A549 (cell line): ENCODE results near the gene UNC13C. TPM values are rescaled to one million over a fixed set of nuclear protein-coding genes. Genes with fewer than 3 reads are reported as not detected.

Experiments
- ATAC-seq, 2 experiments: fragments of 200-7000 bp in 1 of 2; fragments of >200 bp in 1 of 2; cut with Nextera tagmentation in 1 of 2; cut with Tn5 transposase in 1 of 2; 3 replicates each; pipeline versions ENCODE4 v1.8.0 to v1.9.1; 2018 to 2020; ENCODE audit warnings: mild to moderate bottlenecking in 1 of 2, moderate library complexity in 1 of 2
- CTCF ChIA-PET: fragments of 300-600 bp; sonication (Branson Sonifier 250); formaldehyde crosslinking; extraction: SDS; loops from one replicate; lab custom pipeline; 2021; ENCODE audit warnings: antibody characterized with exemption, inconsistent platforms; lab: Yijun Ruan, JAX
- POLR2A ChIA-PET: fragments of 350-600 bp; formaldehyde crosslinking; extraction: SDS; loops from one replicate; lab custom pipeline; 2021; ENCODE audit warnings: antibody characterized with exemption, inconsistent platforms; lab: Yijun Ruan, JAX
- DNase-seq, 2 experiments: peaks; one replicate each; pipeline versions ENCODE4 v3.0.0 to v3.0.0-alpha.2; 2011 to 2016; ENCODE audit warnings: low read depth in 1 of 2, low spot score in 1 of 2
- FAIRE-seq: peaks from 2 replicates; lab custom pipeline; 2011; peaks lifted over from hg19 to GRCh38; lab: Jason Lieb, UNC
- H3K27ac ChIP-seq, 2 experiments: fragments of >200 bp; sonication (Bioruptor Twin); formaldehyde crosslinking; 3 replicates each; pipeline ENCODE4 v1.5.1; 2016 to 2017
- H3K4me1 ChIP-seq: fragments of >200 bp; sonication (Bioruptor Twin); formaldehyde crosslinking; 3 replicates; pipeline ENCODE4 v1.6.1; 2016
- H3K4me2 ChIP-seq: fragments of >200 bp; sonication (Bioruptor Twin); formaldehyde crosslinking; 3 replicates; pipeline ENCODE4 v1.6.1; 2016
- H3K4me3 ChIP-seq: fragments of >200 bp; sonication (Bioruptor Twin); formaldehyde crosslinking; 3 replicates; pipeline ENCODE4 v1.5.1; 2016
- H3K9me3 ChIP-seq: fragments of >200 bp; sonication (Bioruptor Twin); formaldehyde crosslinking; 3 replicates; pipeline ENCODE4 v1.6.1; 2016
- CBX2 ChIP-seq: fragments of 200-600 bp; sonication (generic); IDR thresholded peaks from 2 replicates; pipeline ENCODE4 v1.6.1; 2016; ENCODE audit warnings: low read depth, mild to moderate bottlenecking, borderline replicate concordance
- CBX8 ChIP-seq: fragments of 200-600 bp; sonication (generic); IDR thresholded peaks from 2 replicates; pipeline ENCODE4 v1.6.1; 2016
- CHD2 ChIP-seq: fragments of 150-350 bp; IDR thresholded peaks from 2 replicates; pipeline ENCODE4 v1.6.1; 2014; ENCODE audit warnings: low read length; ENCODE audit not compliant: partially characterized antibody
- CHD4 ChIP-seq: fragments of 200-600 bp; sonication (generic); IDR thresholded peaks from 2 replicates; pipeline ENCODE4 v1.6.1; 2016; ENCODE audit warnings: antibody characterized with exemption, mild to moderate bottlenecking, borderline replicate concordance
- E2F6 ChIP-seq: IDR thresholded peaks from 2 replicates; pipeline ENCODE4 v1.6.1; 2012; ENCODE audit warnings: low read depth, borderline replicate concordance
- FOSB ChIP-seq: fragments of 250-450 bp; sonication (Bioruptor Pico); IDR thresholded peaks from 2 replicates; pipeline ENCODE4 v1.5.0; 2020; ENCODE audit warnings: mild to moderate bottlenecking, moderate library complexity
- FOSL2 ChIP-seq, 2 experiments: fragments of 450-650 bp in 1 of 2; fragments of >200 bp in 1 of 2; sonication (Bioruptor Twin) in 1 of 2; formaldehyde crosslinking; IDR thresholded peaks; 2 replicates each; pipeline versions ENCODE4 v1.5.0 to v1.6.1; 2016 to 2020; ENCODE audit warnings: mild to moderate bottlenecking in 1 of 2, moderate library complexity in 1 of 2
- HEYL ChIP-seq: fragments of 250-450 bp; sonication (Bioruptor Pico); IDR thresholded peaks from 2 replicates; pipeline ENCODE4 v1.8.0; 2021; ENCODE audit warnings: mild to moderate bottlenecking, moderate library complexity
- HMGXB4 ChIP-seq: fragments of 250-450 bp; sonication (Bioruptor Pico); IDR thresholded peaks from 2 replicates; pipeline ENCODE4 v1.5.0; 2021; ENCODE audit warnings: mild to moderate bottlenecking, moderate library complexity, borderline replicate concordance
- KDM5A ChIP-seq: fragments of 200-600 bp; sonication (generic); IDR thresholded peaks from 2 replicates; pipeline ENCODE4 v1.6.1; 2016; ENCODE audit warnings: antibody characterized with exemption, mild to moderate bottlenecking
- MAFK ChIP-seq: fragments of 450-650 bp; IDR thresholded peaks from 2 replicates; pipeline ENCODE4 v1.6.1; 2014; ENCODE audit not compliant: partially characterized antibody
- NR3C1 ChIP-seq: fragments of >200 bp; sonication (Bioruptor Twin); formaldehyde crosslinking; IDR thresholded peaks from 3 replicates; pipeline ENCODE4 v1.6.1; 2017
- PHF8 ChIP-seq: fragments of 200-600 bp; sonication (generic); IDR thresholded peaks from 2 replicates; pipeline ENCODE4 v1.6.1; 2016; ENCODE audit warnings: low read depth, mild to moderate bottlenecking, antibody characterized with exemption, moderate library complexity, borderline replicate concordance
- RCOR1 ChIP-seq: fragments of 150-350 bp; IDR thresholded peaks from 2 replicates; pipeline ENCODE4 v1.6.1; 2014; ENCODE audit warnings: antibody characterized with exemption, low read length, low read depth
- RNF2 ChIP-seq: fragments of 200-600 bp; sonication (generic); IDR thresholded peaks from 2 replicates; pipeline ENCODE4 v1.6.1; 2016; ENCODE audit warnings: low read depth, mild to moderate bottlenecking, antibody characterized with exemption, moderate library complexity, borderline replicate concordance
- SREBF2 ChIP-seq: fragments of 450-650 bp; IDR thresholded peaks from 2 replicates; pipeline ENCODE4 v1.6.1; 2014; ENCODE audit warnings: mild to moderate bottlenecking, moderate library complexity
- TP53 ChIP-seq: fragments of 250-450 bp; sonication (Bioruptor Pico); IDR thresholded peaks from 2 replicates; pipeline ENCODE4 v1.5.0; 2021; ENCODE audit warnings: mild to moderate bottlenecking, moderate library complexity
- USF2 ChIP-seq: fragments of 450-650 bp; IDR thresholded peaks from 2 replicates; pipeline ENCODE4 v1.6.1; 2014; ENCODE audit warnings: antibody characterized with exemption
- ZC3H11A ChIP-seq: fragments of 450-650 bp; IDR thresholded peaks from 2 replicates; pipeline ENCODE4 v1.6.1; 2014; ENCODE audit warnings: antibody characterized with exemption, mild to moderate bottlenecking
- ZNF302 ChIP-seq: fragments of 250-450 bp; sonication (Bioruptor Pico); IDR thresholded peaks from 2 replicates; pipeline ENCODE4 v1.9.0; 2021; ENCODE audit warnings: inconsistent platforms, mild to moderate bottlenecking, moderate library complexity
- ZSCAN20 ChIP-seq: fragments of 250-450 bp; sonication (Bioruptor Pico); IDR thresholded peaks from 2 replicates; pipeline ENCODE4 v1.8.0; 2022; ENCODE audit warnings: mild to moderate bottlenecking, moderate library complexity
- WGBS: methylation state at CpG from one replicate; pipeline ENCODE4 v1.1.6; 2017; ENCODE audit errors: missing lambda C conversion rate; 5-methylcytosine and 5-hydroxymethylcytosine counted together
- polyA plus RNA-seq, 4 experiments: library from polyadenylated mRNA; depleted of rRNA in 3 of 4; stranded (reverse); fragments of >200 nt; fragmentation: RNase III in 1 of 4; extraction: RNeasy Plus Mini Kit Qiagen cat#74134 plus additional on column Dnase treatment in 1 of 4; gene quantifications; 2 replicates in 3 of 4; 3 replicates in 1 of 4; pipeline ENCODE4 v1.2.3, GENCODE V29; 2011 to 2017
- TF ChIP-seq, protein P1 (sequence below): fragments of 150-350 bp; IDR thresholded peaks from 2 replicates; pipeline ENCODE4 v1.6.1; 2014; ENCODE audit warnings: low read depth, mild to moderate bottlenecking, low read length
- TF ChIP-seq, protein P2 (sequence below): IDR thresholded peaks from 2 replicates; pipeline ENCODE4 v1.6.1; 2012
- TF ChIP-seq, protein P3 (sequence below): fragments of >200 bp; sonication (Bioruptor Twin); formaldehyde crosslinking; IDR thresholded peaks from 3 replicates; pipeline ENCODE4 v1.6.1; 2016

Gene UNC13C
- polyA plus RNA-seq, 2 of the 4 experiments (the other 2 are of a cell fraction), result 0.01 to 0.04 TPM

DNA sequence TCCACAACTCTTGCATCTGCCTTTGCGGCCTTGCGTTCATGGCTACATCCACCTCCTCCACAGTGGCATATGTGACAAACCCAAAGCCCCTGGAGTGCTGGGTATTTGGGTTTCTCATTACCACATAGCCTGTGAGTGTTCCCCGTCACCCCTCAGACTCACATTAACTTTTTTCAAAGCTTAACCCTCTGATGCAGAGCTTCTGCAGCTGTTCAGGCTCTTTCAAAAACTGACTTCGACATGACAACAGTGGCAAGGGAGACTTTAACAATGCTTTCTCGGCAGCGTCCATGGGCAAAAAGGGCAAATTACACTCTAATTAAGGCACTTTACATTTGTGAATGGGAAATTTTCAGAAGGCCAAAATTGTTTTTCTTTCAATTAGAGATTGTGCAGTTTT lies 343.2 kb downstream of the UNC13C start:
- no peak overlapping the region for H3K27ac ChIP-seq
- ATAC-seq, result no peak
- no peak for DNase-seq
- ChIA-PET POLR2A (no interaction called here), CTCF (no interaction called here)
- TF ChIP-seq CHD2 (no peak), ZSCAN20 (CRISPR knock-in tag) (no peak), CHD4 (no peak), E2F6 (no peak), ZC3H11A (no peak), RCOR1 (no peak)
- TF ChIP-seq, protein P1, sequence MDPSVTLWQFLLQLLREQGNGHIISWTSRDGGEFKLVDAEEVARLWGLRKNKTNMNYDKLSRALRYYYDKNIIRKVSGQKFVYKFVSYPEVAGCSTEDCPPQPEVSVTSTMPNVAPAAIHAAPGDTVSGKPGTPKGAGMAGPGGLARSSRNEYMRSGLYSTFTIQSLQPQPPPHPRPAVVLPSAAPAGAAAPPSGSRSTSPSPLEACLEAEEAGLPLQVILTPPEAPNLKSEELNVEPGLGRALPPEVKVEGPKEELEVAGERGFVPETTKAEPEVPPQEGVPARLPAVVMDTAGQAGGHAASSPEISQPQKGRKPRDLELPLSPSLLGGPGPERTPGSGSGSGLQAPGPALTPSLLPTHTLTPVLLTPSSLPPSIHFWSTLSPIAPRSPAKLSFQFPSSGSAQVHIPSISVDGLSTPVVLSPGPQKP, result no peak
- no peak overlapping the region for H3K4me2 ChIP-seq
- WGBS, result 29% methylated on average over 6 of the region's 6 CpGs
- no peak for FAIRE-seq
- no peak overlapping the region for H3K4me3 ChIP-seq
- no peaks in the 10 kb centered on the region for H3K4me1 ChIP-seq
- no peaks in the 10 kb centered on the region for H3K9me3 ChIP-seq

DNA sequence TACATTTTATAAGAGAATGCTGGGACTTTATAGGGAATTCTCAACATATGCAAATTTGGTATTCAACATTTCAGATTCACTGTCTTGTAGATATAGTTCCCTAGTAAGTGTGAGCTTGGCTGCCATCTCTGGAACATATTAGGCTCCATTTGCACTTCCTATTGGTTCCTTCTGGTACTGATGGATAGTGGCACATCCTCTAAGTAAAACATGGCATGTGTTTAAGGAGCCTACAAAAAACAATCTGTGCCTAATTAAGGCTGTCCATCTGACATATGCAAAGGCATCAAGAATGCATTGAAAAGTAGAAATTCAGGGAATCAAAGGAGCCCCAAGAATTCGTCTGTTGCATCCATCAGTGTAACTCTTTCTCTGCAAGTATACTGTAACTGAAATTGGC lies 344.1 kb downstream of the UNC13C start:
- H3K4me2 ChIP-seq, result no peak overlapping the region
- no peaks in the 10 kb centered on the region for H3K9me3 ChIP-seq
- ATAC-seq (no peak), DNase-seq (no peak), FAIRE-seq (no peak)
- ChIA-PET POLR2A (no interaction called here), CTCF (no interaction called here)
- H3K27ac ChIP-seq, result no peak overlapping the region
- H3K4me1 ChIP-seq, result no peaks in the 10 kb centered on the region
- H3K4me3 ChIP-seq, result no peak overlapping the region
- no peak for TF ChIP-seq PHF8
- TF ChIP-seq, protein P2, sequence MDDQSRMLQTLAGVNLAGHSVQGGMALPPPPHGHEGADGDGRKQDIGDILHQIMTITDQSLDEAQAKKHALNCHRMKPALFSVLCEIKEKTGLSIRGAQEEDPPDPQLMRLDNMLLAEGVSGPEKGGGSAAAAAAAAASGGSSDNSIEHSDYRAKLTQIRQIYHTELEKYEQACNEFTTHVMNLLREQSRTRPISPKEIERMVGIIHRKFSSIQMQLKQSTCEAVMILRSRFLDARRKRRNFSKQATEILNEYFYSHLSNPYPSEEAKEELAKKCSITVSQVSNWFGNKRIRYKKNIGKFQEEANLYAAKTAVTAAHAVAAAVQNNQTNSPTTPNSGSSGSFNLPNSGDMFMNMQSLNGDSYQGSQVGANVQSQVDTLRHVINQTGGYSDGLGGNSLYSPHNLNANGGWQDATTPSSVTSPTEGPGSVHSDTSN, result no peak
- TF ChIP-seq, protein P3, sequence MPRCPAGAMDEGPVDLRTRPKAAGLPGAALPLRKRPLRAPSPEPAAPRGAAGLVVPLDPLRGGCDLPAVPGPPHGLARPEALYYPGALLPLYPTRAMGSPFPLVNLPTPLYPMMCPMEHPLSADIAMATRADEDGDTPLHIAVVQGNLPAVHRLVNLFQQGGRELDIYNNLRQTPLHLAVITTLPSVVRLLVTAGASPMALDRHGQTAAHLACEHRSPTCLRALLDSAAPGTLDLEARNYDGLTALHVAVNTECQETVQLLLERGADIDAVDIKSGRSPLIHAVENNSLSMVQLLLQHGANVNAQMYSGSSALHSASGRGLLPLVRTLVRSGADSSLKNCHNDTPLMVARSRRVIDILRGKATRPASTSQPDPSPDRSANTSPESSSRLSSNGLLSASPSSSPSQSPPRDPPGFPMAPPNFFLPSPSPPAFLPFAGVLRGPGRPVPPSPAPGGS, result no peak
- no peak for TF ChIP-seq KDM5A
- TF ChIP-seq FOSB (CRISPR knock-in tag), result no peak
- no peak for TF ChIP-seq CBX8
- TF ChIP-seq HMGXB4 (CRISPR knock-in tag), result no peak
- WGBS, result 6% methylated on average over 1 of the region's 1 CpG

GRCh38 chr15:54345301-54345700 lies 367.1 kb downstream of the UNC13C start:
- Histone ChIP-seq H3K27ac (no peak overlapping the region), H3K4me3 (no peak overlapping the region), H3K4me1 (no peaks in the 10 kb centered on the region), H3K9me3 (no peaks in the 10 kb centered on the region), H3K4me2 (no peak overlapping the region)
- no peak for DNase-seq
- 14% methylated on average over 2 of the region's 2 CpGs for WGBS
- no peak for ATAC-seq
- no peak for FAIRE-seq
- POLR2A ChIA-PET, result no interaction called here
- CTCF ChIA-PET, result no interaction called here
- TF ChIP-seq CBX2, result no peak
- no peak for TF ChIP-seq RNF2
- no peak for TF ChIP-seq FOSL2 (IDR thresholded peaks at IDR 0.05)
- no peak for TF ChIP-seq FOSL2 (CRISPR knock-in tag; IDR thresholded peaks at IDR 0.05)
- TF ChIP-seq MAFK, result no peak
- TF ChIP-seq E2F6, result no peak
- no peak for TF ChIP-seq RCOR1
- no peak for TF ChIP-seq ZC3H11A
- no peak for TF ChIP-seq USF2
- no peak for TF ChIP-seq HMGXB4 (CRISPR knock-in tag)
- TF ChIP-seq TP53 (CRISPR knock-in tag), result no peak
- no peak for TF ChIP-seq HEYL (CRISPR knock-in tag)
- TF ChIP-seq ZNF302 (CRISPR knock-in tag), result no peak
- TF ChIP-seq NR3C1, result no peak
- TF ChIP-seq SREBF2, result no peak
